Loucy (cell line): ENCODE measurements around the gene STIM1.

Experiments used
- H2AFZ ChIP-seq: fragments of 200-600 bp; sonication (generic); 2 replicates; pipeline ENCODE4 v1.6.0; 2016; ENCODE audit warnings: antibody characterized with exemption, mild to moderate bottlenecking, low read length, moderate library complexity
- H3F3A ChIP-seq: fragments of 200-600 bp; 2 replicates; pipeline ENCODE4 v1.6.0; 2016; ENCODE audit warnings: antibody characterized with exemption, low read depth, mild to moderate bottlenecking
- H3K27me3 ChIP-seq: fragments of 200-600 bp; sonication (generic); 2 replicates; pipeline ENCODE4 v1.6.1; 2014; ENCODE audit warnings: low read length, mild to moderate bottlenecking; ENCODE audit not compliant: insufficient read depth, poor library complexity, severe bottlenecking
- H3K36me3 ChIP-seq: fragments of 200-600 bp; sonication (generic); 2 replicates; pipeline ENCODE4 v1.6.1; 2016; ENCODE audit warnings: low read length; ENCODE audit not compliant: insufficient read depth
- H3K4me1 ChIP-seq: fragments of 200-600 bp; sonication (generic); 2 replicates; pipeline ENCODE4 v1.5.1; 2014; ENCODE audit warnings: low read length, mild to moderate bottlenecking; ENCODE audit not compliant: insufficient read depth, poor library complexity, severe bottlenecking
- H3K4me2 ChIP-seq: fragments of 200-600 bp; sonication (generic); 2 replicates; pipeline ENCODE4 v1.6.0; 2014; ENCODE audit warnings: antibody characterized with exemption, low read length, low read depth, mild to moderate bottlenecking; ENCODE audit not compliant: poor library complexity, severe bottlenecking
- H3K4me3 ChIP-seq: fragments of 200-600 bp; sonication (generic); 2 replicates; pipeline ENCODE4 v1.5.1; 2014; ENCODE audit warnings: low read length, mild to moderate bottlenecking, mixed read lengths; ENCODE audit not compliant: poor library complexity, severe bottlenecking
- H3K79me2 ChIP-seq: fragments of 200-600 bp; sonication (generic); 2 replicates; pipeline ENCODE4 v1.6.1; 2014; ENCODE audit warnings: low read length; ENCODE audit not compliant: insufficient read depth
- H3K9ac ChIP-seq: fragments of 200-600 bp; sonication (generic); 2 replicates; pipeline ENCODE4 v1.6.0; 2014; ENCODE audit warnings: mild to moderate bottlenecking, low read depth, low read length, moderate library complexity; ENCODE audit not compliant: poor library complexity, severe bottlenecking
- H3K9me2 ChIP-seq: fragments of 200-600 bp; sonication (generic); replicated peaks from 2 replicates; pipeline ENCODE4 v1.6.1; 2016; ENCODE audit warnings: low read depth, low read length, mixed read lengths
- H3K9me3 ChIP-seq: fragments of 200-600 bp; sonication (generic); 2 replicates; pipeline ENCODE4 v1.6.1; 2014; ENCODE audit warnings: mild to moderate bottlenecking, antibody characterized with exemption, low read length, low read depth; ENCODE audit not compliant: insufficient read depth
- H4K20me1 ChIP-seq: fragments of 200-600 bp; sonication (generic); 2 replicates; pipeline ENCODE4 v1.6.0; 2014; ENCODE audit warnings: antibody characterized with exemption, low read length, mild to moderate bottlenecking; ENCODE audit not compliant: insufficient read depth, poor library complexity, severe bottlenecking
- EZH2phosphoT487 ChIP-seq: fragments of 200-600 bp; IDR thresholded peaks from 2 replicates; pipeline ENCODE4 v1.6.1; 2018; ENCODE audit warnings: antibody characterized with exemption, mild to moderate bottlenecking, moderate library complexity, borderline replicate concordance
- TF ChIP-seq, protein P1 (sequence below): fragments of 200-600 bp; sonication (generic); conservative IDR thresholded peaks from 2 replicates; pipeline ENCODE4 v1.5.1; 2014; ENCODE audit warnings: mild to moderate bottlenecking, antibody characterized with exemption, low read length

STIM1 gene

GRCh38 chr11:4041731-4042391, 186.4 kb downstream of the STIM1 start:
- Histone ChIP-seq H3K4me3 (no peak overlapping the region), H3K4me2 (no peak overlapping the region), H3K4me1 (peaks cover 9% of the 10 kb centered on the region), H3K27me3 (no peaks in the 10 kb centered on the region), H3F3A (no peaks in the 10 kb centered on the region), H3K9ac (no peak overlapping the region), H3K9me3 (no peaks in the 10 kb centered on the region), H3K36me3 (no peaks in the 10 kb centered on the region), H2AFZ (no peak overlapping the region), H3K9me2 (no peaks in the 10 kb centered on the region), H3K79me2 (peaks cover 64% of the 10 kb centered on the region), H4K20me1 (peaks cover 6% of the 10 kb centered on the region)
- TF ChIP-seq, protein P1, sequence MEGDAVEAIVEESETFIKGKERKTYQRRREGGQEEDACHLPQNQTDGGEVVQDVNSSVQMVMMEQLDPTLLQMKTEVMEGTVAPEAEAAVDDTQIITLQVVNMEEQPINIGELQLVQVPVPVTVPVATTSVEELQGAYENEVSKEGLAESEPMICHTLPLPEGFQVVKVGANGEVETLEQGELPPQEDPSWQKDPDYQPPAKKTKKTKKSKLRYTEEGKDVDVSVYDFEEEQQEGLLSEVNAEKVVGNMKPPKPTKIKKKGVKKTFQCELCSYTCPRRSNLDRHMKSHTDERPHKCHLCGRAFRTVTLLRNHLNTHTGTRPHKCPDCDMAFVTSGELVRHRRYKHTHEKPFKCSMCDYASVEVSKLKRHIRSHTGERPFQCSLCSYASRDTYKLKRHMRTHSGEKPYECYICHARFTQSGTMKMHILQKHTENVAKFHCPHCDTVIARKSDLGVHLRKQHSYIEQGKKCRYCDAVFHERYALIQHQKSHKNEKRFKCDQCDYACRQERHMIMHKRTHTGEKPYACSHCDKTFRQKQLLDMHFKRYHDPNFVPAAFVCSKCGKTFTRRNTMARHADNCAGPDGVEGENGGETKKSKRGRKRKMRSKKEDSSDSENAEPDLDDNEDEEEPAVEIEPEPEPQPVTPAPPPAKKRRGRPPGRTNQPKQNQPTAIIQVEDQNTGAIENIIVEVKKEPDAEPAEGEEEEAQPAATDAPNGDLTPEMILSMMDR = no peak
- TF ChIP-seq EZH2phosphoT487 = no peak

DNA sequence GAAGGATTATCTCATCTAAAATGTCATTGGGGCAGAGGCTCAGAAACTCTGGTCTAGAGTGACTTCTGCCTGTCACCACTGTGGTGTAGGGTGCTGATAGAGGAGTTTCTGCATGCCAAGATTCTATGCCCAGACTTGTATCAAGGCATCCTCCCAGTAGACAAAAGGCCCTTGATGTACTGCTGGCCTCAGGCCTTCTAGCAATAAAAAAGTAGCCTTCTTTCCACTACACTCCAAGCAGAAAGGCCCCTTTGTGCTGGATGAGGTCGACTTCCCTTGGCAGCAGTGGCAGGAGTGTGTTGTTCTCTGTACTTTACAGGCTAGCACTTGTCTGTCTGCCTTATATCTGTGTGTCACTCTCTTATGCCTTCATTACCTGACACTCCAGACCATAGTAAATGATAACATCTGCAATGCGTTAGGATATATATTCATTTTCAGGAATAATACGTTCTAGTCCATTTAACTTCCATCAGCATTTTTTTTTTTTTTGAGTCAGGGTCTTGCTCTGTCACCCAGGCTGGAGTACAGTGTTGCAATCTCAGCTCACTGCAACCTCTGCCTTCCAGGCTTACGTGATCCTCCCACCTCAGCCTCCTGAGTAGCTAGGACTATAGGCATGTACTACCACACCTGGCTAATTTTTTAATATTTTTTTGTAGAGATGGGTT, 189.6 kb downstream of the STIM1 start:
- Histone ChIP-seq H3K79me2 (peaks cover 41% of the 10 kb centered on the region), H3K4me1 (peaks cover 6% of the 10 kb centered on the region)

GRCh38 chr11:4048340-4048739, 192.9 kb downstream of the STIM1 start:
- Histone ChIP-seq H3K9ac (no peak overlapping the region), H4K20me1 (no peaks in the 10 kb centered on the region), H3K4me2 (no peak overlapping the region), H3K36me3 (peaks cover 9% of the 10 kb centered on the region; the same call in 1 of the 2 replicates), H2AFZ (no peak overlapping the region), H3K4me3 (no peak overlapping the region), H3F3A (no peaks in the 10 kb centered on the region), H3K9me2 (no peaks in the 10 kb centered on the region), H3K4me1 (no peaks in the 10 kb centered on the region), H3K9me3 (no peaks in the 10 kb centered on the region), H3K27me3 (no peaks in the 10 kb centered on the region), H3K79me2 (peaks cover 18% of the 10 kb centered on the region; the same call in 1 of the 2 replicates)
- TF ChIP-seq, protein P1 = no peak
- no peak for TF ChIP-seq EZH2phosphoT487

More for the DNA sequence above, 189.6 kb downstream of the STIM1 start:
- Histone ChIP-seq H3K9me2 (no peaks in the 10 kb centered on the region), H3F3A (no peaks in the 10 kb centered on the region), H3K4me3 (no peak overlapping the region), H3K27me3 (no peaks in the 10 kb centered on the region), H3K9me3 (no peaks in the 10 kb centered on the region), H3K9ac (no peak overlapping the region), H4K20me1 (peaks cover 6% of the 10 kb centered on the region), H2AFZ (no peak overlapping the region), H3K36me3 (peaks cover 7% of the 10 kb centered on the region; the same call in 1 of the 2 replicates), H3K4me2 (no peak overlapping the region)
- TF ChIP-seq EZH2phosphoT487 = no peak
- TF ChIP-seq, protein P1 = no peak
